HCT116 (cell line): ENCODE data around the gene PDE1C. TPM values are rescaled to one million over a fixed set of nuclear protein-coding genes. Genes with fewer than 3 reads are reported as not detected.

ENCODE experiments used
- ATAC-seq: fragments of 200-7000 bp; cut with Tn5 transposase; 2 replicates; pipeline ENCODE4 v1.9.1; 2020; ENCODE audit warnings: mild to moderate bottlenecking, moderate library complexity
- BruUV-seq: library from RNA; stranded (reverse); fragments of 400-500 nt; replicated peaks from 2 replicates; lab custom pipeline; 2021; lab: Mats Ljungman, UMichigan
- CTCF ChIA-PET: fragments of 300-600 bp; sonication (Branson Sonifier 250); formaldehyde crosslinking; loops from one replicate; lab custom pipeline; 2021; ENCODE audit warnings: antibody characterized with exemption; lab: Charles Lee
- POLR2A ChIA-PET: fragments of 300-600, 350-600 bp; sonication (Branson Sonifier 250); formaldehyde crosslinking; loops from one replicate; lab custom pipeline; 2021; ENCODE audit warnings: antibody characterized with exemption; lab: Charles Lee
- RAD21 ChIA-PET, 2 experiments: fragments of 300-600 bp; sonication (Branson Sonifier 250); formaldehyde crosslinking; loops; one replicate each; lab custom pipeline; 2023; ENCODE audit warnings: low total read pairs in 2 of 2; ENCODE audit not compliant: uncharacterized antibody in 2 of 2, unreplicated experiment in 2 of 2, low non-redundant PET in 1 of 2; lab: Charles Lee
- DNase-seq: peaks from one replicate; pipeline ENCODE4 v3.0.0-alpha.2; 2010; ENCODE audit warnings: low read depth, low spot score
- H2AFZ ChIP-seq: fragments of 200-600 bp; shearing (Covaris generic), sonication (generic); 2 replicates; pipeline ENCODE4 v1.6.1; 2017; ENCODE audit warnings: low read depth, mixed run types, mixed read lengths, antibody characterized with exemption, low read length; ENCODE audit not compliant: poor library complexity, severe bottlenecking
- H3K27ac ChIP-seq: 2 replicates; pipeline ENCODE4 v1.5.1; 2012; ENCODE audit warnings: low read depth, low read length
- H3K27me3 ChIP-seq: fragments of 200-600 bp; sonication (generic); 2 replicates; pipeline ENCODE4 v1.6.1; 2016; ENCODE audit warnings: mixed run types, low read length, mixed read lengths; ENCODE audit not compliant: insufficient read depth
- H3K36me3 ChIP-seq, 2 experiments: fragments of 200-500 bp in 1 of 2; fragments of 200-600 bp in 1 of 2; sonication (Bioruptor generic) in 1 of 2; sonication (generic) in 1 of 2; 2 replicates each; pipeline versions ENCODE4 v1.5.1 to v1.6.1; 2014 to 2016; ENCODE audit warnings: low read length in 2 of 2, inconsistent platforms in 1 of 2, mixed read lengths in 1 of 2, mixed run types in 1 of 2; ENCODE audit not compliant: insufficient read depth in 2 of 2, control insufficient read depth in 1 of 2
- H3K4me1 ChIP-seq, 2 experiments: fragments of 200-600 bp in 1 of 2; sonication (generic) in 1 of 2; 2 replicates each; pipeline versions ENCODE4 v1.5.1 to v1.6.1; 2012 to 2017; ENCODE audit warnings: low read length in 2 of 2, inconsistent platforms in 1 of 2, mild to moderate bottlenecking in 1 of 2, mixed read lengths in 1 of 2, mixed run types in 1 of 2, moderate library complexity in 1 of 2; ENCODE audit not compliant: insufficient read depth in 2 of 2, control insufficient read depth in 1 of 2
- H3K4me2 ChIP-seq: fragments of 200-600 bp; sonication (generic); 2 replicates; pipeline ENCODE4 v1.6.1; 2017; ENCODE audit warnings: mixed run types, low read length, mixed read lengths
- H3K4me3 ChIP-seq, 2 experiments: fragments of 200-600 bp in 1 of 2; sonication (generic) in 1 of 2; replicated peaks in 1 of 2; 2 replicates each; pipeline ENCODE4 v1.5.1; 2011 to 2016; ENCODE audit warnings: low read length in 2 of 2, control low read depth in 1 of 2, low read depth in 1 of 2, mild to moderate bottlenecking in 1 of 2, mixed read lengths in 1 of 2, mixed run types in 1 of 2
- H3K79me2 ChIP-seq: fragments of 200-600 bp; sonication (generic); 2 replicates; pipeline ENCODE4 v1.6.1; 2017; ENCODE audit warnings: mild to moderate bottlenecking, mixed run types, low read length, moderate library complexity, mixed read lengths; ENCODE audit not compliant: insufficient read depth
- H3K9ac ChIP-seq: fragments of 200-600 bp; sonication (generic); 2 replicates; pipeline ENCODE4 v1.6.1; 2016; ENCODE audit warnings: low read length, mixed read lengths
- H3K9me2 ChIP-seq: fragments of 200-600 bp; sonication (generic), shearing (Covaris generic); 2 replicates; pipeline ENCODE4 v1.6.1; 2017; ENCODE audit warnings: mixed run types, mild to moderate bottlenecking, moderate library complexity; ENCODE audit not compliant: insufficient read depth
- H3K9me3 ChIP-seq, 2 experiments: fragments of 200-500 bp in 1 of 2; fragments of 200-600 bp in 1 of 2; sonication (Bioruptor generic) in 1 of 2; sonication (generic) in 1 of 2; 2 replicates each; pipeline ENCODE4 v1.6.1; 2014 to 2017; ENCODE audit warnings: low read length in 2 of 2, mixed read lengths in 2 of 2, inconsistent platforms in 1 of 2, low read depth in 1 of 2, mild to moderate bottlenecking in 1 of 2, mixed run types in 1 of 2, moderate library complexity in 1 of 2; ENCODE audit not compliant: control insufficient read depth in 1 of 2, insufficient read depth in 1 of 2
- H4K20me1 ChIP-seq: fragments of 200-600 bp; sonication (generic), shearing (Covaris generic); 2 replicates; pipeline ENCODE4 v1.6.1; 2017; ENCODE audit warnings: mixed run types, mild to moderate bottlenecking, moderate library complexity; ENCODE audit not compliant: insufficient read depth
- ATF3 ChIP-seq: IDR thresholded peaks from 2 replicates; pipeline ENCODE4 v1.6.1; 2012
- CEBPB ChIP-seq: IDR thresholded peaks from 2 replicates; pipeline ENCODE4 v1.6.1; 2012; ENCODE audit warnings: low read depth
- ELF1 ChIP-seq: IDR thresholded peaks from 2 replicates; pipeline ENCODE4 v1.6.1; 2012; ENCODE audit warnings: low read depth, borderline replicate concordance
- FOSL1 ChIP-seq: IDR thresholded peaks from 2 replicates; pipeline ENCODE4 v1.6.1; 2012; ENCODE audit warnings: low read depth
- JUND ChIP-seq: IDR thresholded peaks from 2 replicates; pipeline ENCODE4 v1.6.1; 2012
- MAX ChIP-seq: IDR thresholded peaks from 2 replicates; pipeline ENCODE4 v1.6.1; 2012
- POLR2A ChIP-seq: IDR thresholded peaks from 2 replicates; pipeline ENCODE4 v1.7.0; 2011; ENCODE audit warnings: borderline replicate concordance; ENCODE audit not compliant: insufficient read depth, insufficient read length; ENCODE audit errors: extremely low read depth
- POLR2AphosphoS5 ChIP-seq: IDR thresholded peaks from 2 replicates; pipeline ENCODE4 v1.6.1; 2011; ENCODE audit warnings: mild to moderate bottlenecking, low read depth, low read length, moderate library complexity
- RAD21 ChIP-seq: IDR thresholded peaks from 2 replicates; pipeline ENCODE4 v1.6.1; 2012; ENCODE audit warnings: low read depth, mild to moderate bottlenecking
- REST ChIP-seq: IDR thresholded peaks from 2 replicates; pipeline ENCODE4 v1.6.1; 2012; ENCODE audit warnings: low read depth
- SIN3A ChIP-seq: IDR thresholded peaks from 2 replicates; pipeline ENCODE4 v1.6.1; 2012; ENCODE audit warnings: low read depth
- SRF ChIP-seq: IDR thresholded peaks from 2 replicates; pipeline ENCODE4 v1.6.1; 2012; ENCODE audit warnings: low read depth
- ZBTB33 ChIP-seq: IDR thresholded peaks from 2 replicates; pipeline ENCODE4 v1.6.1; 2011; ENCODE audit warnings: mild to moderate bottlenecking, low read length, moderate library complexity; ENCODE audit not compliant: insufficient replicate concordance; ENCODE audit errors: extremely low read depth
- ZFX ChIP-seq: fragments of 450-650 bp; IDR thresholded peaks from 2 replicates; pipeline ENCODE4 v1.6.1; 2017
- ZNF274 ChIP-seq: fragments of 200-500 bp; sonication (Bioruptor generic); IDR thresholded peaks from 2 replicates; pipeline ENCODE4 v1.6.1; 2014; ENCODE audit warnings: mild to moderate bottlenecking, low read depth, low read length, inconsistent platforms
- intact Hi-C: fragments of 100-400 bp; cut with micrococcal nuclease; formaldehyde crosslinking; loops from 2 replicates; pipeline ENCODE4 v1.10.0; 2022
- total RNA-seq: library from RNA; stranded (reverse); gene quantifications from one replicate; pipeline ENCODE4 v1.2.1, GENCODE V29; 2021; ENCODE audit not compliant: unreplicated experiment

Gene PDE1C
- total RNA-seq, 1 experiment from 2014 or later = 0.17 TPM

GRCh38 chr7:31919678-31920369, 150.4 kb downstream of the PDE1C start:
- BruUV-seq = no TSS peak
- H3K36me3 ChIP-seq = no peaks in the 10 kb centered on the region
- no peaks in the 10 kb centered on the region for H3K9me2 ChIP-seq
- H3K4me2 ChIP-seq = no peak overlapping the region
- H3K27me3 ChIP-seq = 0 out of 2 replicates have a peak, but pooled peaks cover 5% of the 10 kb centered on the region
- H3K9me3 ChIP-seq = no peaks in the 10 kb centered on the region
- ChIA-PET CTCF (no interaction called here), POLR2A (no interaction called here), RAD21 (no interaction called here)
- DNase-seq (no peak), ATAC-seq (no peak)
- no peak overlapping the region for H3K9ac ChIP-seq
- no peak overlapping the region for H2AFZ ChIP-seq
- no peaks in the 10 kb centered on the region for H4K20me1 ChIP-seq
- H3K27ac ChIP-seq = no peak overlapping the region
- no peak overlapping the region for H3K4me3 ChIP-seq
- intact Hi-C loops = no loop called here
- TF ChIP-seq RAD21 (no peak), POLR2AphosphoS5 (no peak), ATF3 (no peak), FOSL1 (no peak), POLR2A (no peak), REST (no peak), ZFX (no peak), ZNF274 (no peak), CEBPB (no peak), JUND (no peak), SIN3A (no peak), SRF (no peak), ZBTB33 (no peak), MAX (no peak), ELF1 (no peak)
- H3K79me2 ChIP-seq = no peaks in the 10 kb centered on the region
- H3K4me1 ChIP-seq = no peaks in the 10 kb centered on the region
